Type B pancreatic cell (in vitro differentiated cells): ENCODE data around the gene TMEM221. TPM values are rescaled to one million over a fixed set of nuclear protein-coding genes. Genes with fewer than 3 reads are reported as not detected.

ENCODE experiments used
- DNase-seq: peaks from one replicate; pipeline ENCODE4 v3.0.0; 2021; ENCODE audit warnings: mixed read lengths; ENCODE audit not compliant: unreplicated experiment; ENCODE audit errors: extremely low spot score
- H3K27ac Mint-ChIP-seq: 2 replicates; pipeline ENCODE4 v1.8.0; 2021; ENCODE audit warnings: mild to moderate bottlenecking, mixed read lengths
- H3K27me3 Mint-ChIP-seq: 2 replicates; pipeline ENCODE4 v1.8.0; 2021; ENCODE audit warnings: mixed read lengths
- H3K36me3 Mint-ChIP-seq: 2 replicates; pipeline ENCODE4 v1.8.0; 2021; ENCODE audit warnings: mixed read lengths
- H3K4me1 Mint-ChIP-seq: one replicate; pipeline ENCODE4 v1.8.0; 2021; ENCODE audit warnings: mixed read lengths; ENCODE audit not compliant: unreplicated experiment
- H3K4me3 Mint-ChIP-seq: 2 replicates; pipeline ENCODE4 v1.8.0; 2021; ENCODE audit warnings: mild to moderate bottlenecking, mixed read lengths
- H3K9me3 Mint-ChIP-seq: 2 replicates; pipeline ENCODE4 v1.8.0; 2021; ENCODE audit warnings: mixed read lengths
- CTCF ChIP-seq: fragments of 200-600 bp; sonication (generic); conservative IDR thresholded peaks from 2 replicates; pipeline ENCODE4 v1.5.0; 2021; ENCODE audit warnings: antibody characterized with exemption, mild to moderate bottlenecking
- total RNA-seq: library from RNA; stranded (reverse); gene quantifications from 2 replicates; pipeline ENCODE4 v1.2.1, GENCODE V29; 2021; ENCODE audit warnings: low replicate concordance

The TMEM221 gene
- total RNA-seq, 1 donor from 2014 or later, result 0.87 TPM

- H3K27me3 Mint-ChIP-seq, result peaks cover 4% of the 10 kb centered on the region
- DNase-seq, result no peak
- no peak overlapping the region for H3K4me3 Mint-ChIP-seq
- H3K9me3 Mint-ChIP-seq, result no peaks in the 10 kb centered on the region
- TF ChIP-seq CTCF, result no peak
- H3K4me1 Mint-ChIP-seq, result peaks cover 11% of the 10 kb centered on the region
- no peaks in the 10 kb centered on the region for H3K36me3 Mint-ChIP-seq
- no peak overlapping the region for H3K27ac Mint-ChIP-seq
Observed at GRCh38 chr19:17404621-17405249, 43.7 kb downstream of the TMEM221 start.

- TF ChIP-seq CTCF, result no peak
- Mint-ChIP-seq H3K36me3 (no peaks in the 10 kb centered on the region), H3K27ac (no peak overlapping the region), H3K4me1 (peaks cover 11% of the 10 kb centered on the region), H3K9me3 (no peaks in the 10 kb centered on the region), H3K4me3 (no peak overlapping the region), H3K27me3 (peaks cover 4% of the 10 kb centered on the region)
- DNase-seq, result no peak
Observed at GRCh38 chr19:17404015-17404414, 44.5 kb downstream of the TMEM221 start.

- Mint-ChIP-seq H3K36me3 (no peaks in the 10 kb centered on the region), H3K9me3 (no peaks in the 10 kb centered on the region), H3K4me3 (peak overlapping the region; percentile 28), H3K27ac (no peak overlapping the region), H3K27me3 (peaks cover 4% of the 10 kb centered on the region), H3K4me1 (peaks cover 11% of the 10 kb centered on the region)
- DNase-seq, result no peak
- no peak for TF ChIP-seq CTCF
Observed at GRCh38 chr19:17402982-17403855, 45.2 kb downstream of the TMEM221 start.

- TF ChIP-seq CTCF, result no peak
- Mint-ChIP-seq H3K4me1 (peaks cover 2% of the 10 kb centered on the region), H3K4me3 (no peak overlapping the region), H3K36me3 (no peaks in the 10 kb centered on the region), H3K27me3 (peaks cover 4% of the 10 kb centered on the region), H3K9me3 (no peaks in the 10 kb centered on the region), H3K27ac (no peak overlapping the region)
- no peak for DNase-seq
Observed at GRCh38 chr19:17401628-17402027, 46.8 kb downstream of the TMEM221 start.

GRCh38 chr19:17398902-17399527, 49.5 kb downstream of the TMEM221 start:
- peaks cover 4% of the 10 kb centered on the region for H3K27me3 Mint-ChIP-seq
- no peak for TF ChIP-seq CTCF
- no peaks in the 10 kb centered on the region for H3K4me1 Mint-ChIP-seq
- DNase-seq, result no peak
- H3K9me3 Mint-ChIP-seq, result no peaks in the 10 kb centered on the region
- no peak overlapping the region for H3K4me3 Mint-ChIP-seq
- H3K27ac Mint-ChIP-seq, result no peak overlapping the region
- H3K36me3 Mint-ChIP-seq, result no peaks in the 10 kb centered on the region
